ENCODE data around the gene UPB1.

The UPB1 gene

GRCh38 chr22:24516301-24516737, 21.2 kb downstream of the UPB1 start:
- TF ChIP-seq CTCF (IDR thresholded peaks at IDR 0.05; ENCODE audit: insufficient read depth, low read depth, low read length, missing control alignments): no peak

GRCh38 chr22:24517446-24517845, 22.3 kb downstream of the UPB1 start:
- no peak for DNase-seq (ENCODE audit: low read depth)
- H3K4me3 ChIP-seq (ENCODE audit: low read length): no peak overlapping the region
- TF ChIP-seq CTCF (IDR thresholded peaks at IDR 0.05; ENCODE audit: insufficient read depth, low read depth, low read length, missing control alignments): no peak

More at GRCh38 chr22:24516301-24516737, 21.2 kb downstream of the UPB1 start:
- peak; percentile 73 for DNase-seq (ENCODE audit: low read depth)
- no peak overlapping the region for H3K4me3 ChIP-seq (ENCODE audit: low read length)

- TF ChIP-seq CTCF (IDR thresholded peaks at IDR 0.05; ENCODE audit: insufficient read depth, low read depth, low read length, missing control alignments): no peak
- no peak for DNase-seq (ENCODE audit: low read depth)
- no peak overlapping the region for H3K4me3 ChIP-seq (ENCODE audit: low read length)
These were observed 23.1 kb downstream of the UPB1 start for GRCh38 chr22:24518228-24518627.

- no peak for DNase-seq (ENCODE audit: low read depth)
- H3K4me3 ChIP-seq (ENCODE audit: low read length): no peak overlapping the region
- no peak for TF ChIP-seq CTCF (IDR thresholded peaks at IDR 0.05; ENCODE audit: insufficient read depth, low read depth, low read length, missing control alignments)
These were observed 23.8 kb downstream of the UPB1 start for GRCh38 chr22:24518771-24519485.

GRCh38 chr22:24519496-24519895, 24.4 kb downstream of the UPB1 start:
- no peak for TF ChIP-seq CTCF (IDR thresholded peaks at IDR 0.05; ENCODE audit: insufficient read depth, low read depth, low read length, missing control alignments)
- no peak overlapping the region for H3K4me3 ChIP-seq (ENCODE audit: low read length)
- no peak for DNase-seq (ENCODE audit: low read depth)

- DNase-seq (ENCODE audit: low read depth): peak; percentile 96
- peak; percentile 80 for TF ChIP-seq CTCF (IDR thresholded peaks at IDR 0.05; ENCODE audit: insufficient read depth, low read depth, low read length, missing control alignments)
- H3K4me3 ChIP-seq (ENCODE audit: low read length): no peak overlapping the region
These were observed 26.7 kb downstream of the UPB1 start for GRCh38 chr22:24521791-24522245.

GRCh38 chr22:24523873-24524272, 28.7 kb downstream of the UPB1 start:
- TF ChIP-seq CTCF (IDR thresholded peaks at IDR 0.05; ENCODE audit: insufficient read depth, low read depth, low read length, missing control alignments): no peak
- no peak overlapping the region for H3K4me3 ChIP-seq (ENCODE audit: low read length)
- no peak for DNase-seq (ENCODE audit: low read depth)

Data from epithelial cell of esophagus (primary cell).